UCSD-AML1 (cell line): ENCODE measurements around the gene PEX3.

Experiments
- DNase-seq: peaks from one replicate; lab custom pipeline; 2025; ENCODE audit not compliant: unreplicated experiment; lab: John Stamatoyannopoulos, UW

PEX3 gene

DNA sequence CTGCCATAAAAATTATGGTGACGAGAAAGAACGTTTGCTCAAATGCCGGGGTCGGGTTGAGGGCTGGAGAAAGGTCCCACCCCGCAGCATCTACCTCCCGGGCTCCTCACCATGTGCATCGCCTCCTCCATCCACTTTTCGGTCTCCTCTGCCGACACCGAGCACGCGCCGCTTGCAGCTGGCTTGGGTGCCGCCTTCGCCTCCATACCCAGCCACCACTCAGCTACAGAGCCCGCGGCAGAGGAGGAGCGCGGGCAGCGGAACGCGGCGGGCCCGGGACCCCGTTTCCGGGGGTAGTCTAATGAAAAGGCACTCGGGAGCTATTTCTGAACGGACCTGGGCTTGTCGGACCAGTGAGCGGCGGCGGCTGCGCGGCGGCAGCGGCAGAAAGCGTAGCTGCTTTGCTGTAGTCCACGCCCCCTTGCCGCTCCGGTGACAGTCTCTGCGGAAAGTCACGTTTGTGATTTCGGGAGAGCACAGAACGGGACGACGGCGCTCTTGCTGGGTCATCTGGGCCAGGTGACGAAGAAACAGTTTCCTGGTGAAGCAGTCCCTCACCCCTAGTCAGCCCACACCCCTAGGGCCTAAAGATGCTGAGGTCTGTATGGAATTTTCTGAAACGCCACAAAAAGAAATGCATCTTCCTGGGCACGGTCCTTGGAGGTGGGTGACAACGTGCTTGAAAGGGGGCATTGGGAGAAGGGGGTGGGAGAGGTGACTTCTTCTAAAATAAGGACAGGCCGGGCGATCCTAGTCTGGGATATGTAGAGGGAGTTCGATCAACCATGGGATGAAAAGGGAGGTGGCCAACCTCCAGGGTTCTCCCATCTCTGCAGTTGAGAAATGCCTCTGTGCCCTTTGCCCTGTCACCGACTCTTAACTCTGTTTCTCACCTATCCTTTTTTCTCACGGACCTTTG is at the start of gene PEX3, which contains the start of gene ADAT2:
Gene PEX3, plus strand, starts transcription at position 353 of the 919 bp plus-strand sequence. Its CDS starts 238 bp downstream, at position 591.
Gene ADAT2, minus strand, starts transcription at position 243 of the 919 bp plus-strand sequence. Its CDS starts 37 bp downstream, at position 206.
- DNase-seq = peak; percentile 93

GRCh38 chr6:143401068-143401446 is 49.5 kb upstream of the PEX3 start:
- no peak for DNase-seq

GRCh38 chr6:143401636-143402370 is 48.8 kb upstream of the PEX3 start:
- no peak for DNase-seq

DNA sequence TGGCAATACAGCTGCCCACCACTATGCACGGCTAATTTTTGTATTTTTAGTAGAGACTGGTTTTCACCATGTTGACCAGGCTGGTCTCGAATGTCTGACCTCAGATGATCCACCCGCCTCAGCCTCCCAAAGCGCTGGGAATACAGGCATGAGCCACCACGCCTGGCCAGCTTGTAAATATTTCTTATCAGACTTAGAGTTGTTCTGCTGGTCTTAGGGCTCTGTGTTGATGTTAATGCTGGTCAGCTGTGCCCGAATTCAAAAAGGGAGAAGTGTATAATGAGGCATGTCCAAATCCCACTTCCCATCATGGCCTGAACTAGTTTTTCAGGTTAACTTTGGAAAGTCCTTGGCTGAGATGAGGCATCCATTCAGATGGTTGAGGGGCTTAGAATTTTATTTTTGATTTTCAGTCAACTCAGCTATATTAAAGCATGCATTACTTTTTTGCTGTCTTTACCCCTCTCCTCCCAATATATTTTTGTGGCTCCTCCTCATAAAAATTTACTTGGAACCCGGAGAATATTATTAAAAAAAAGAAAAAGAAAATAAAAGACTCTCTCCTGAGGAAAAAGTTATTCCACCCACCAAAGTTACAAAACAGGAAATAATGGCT is 47.8 kb upstream of the PEX3 start:
- no peak for DNase-seq

DNA sequence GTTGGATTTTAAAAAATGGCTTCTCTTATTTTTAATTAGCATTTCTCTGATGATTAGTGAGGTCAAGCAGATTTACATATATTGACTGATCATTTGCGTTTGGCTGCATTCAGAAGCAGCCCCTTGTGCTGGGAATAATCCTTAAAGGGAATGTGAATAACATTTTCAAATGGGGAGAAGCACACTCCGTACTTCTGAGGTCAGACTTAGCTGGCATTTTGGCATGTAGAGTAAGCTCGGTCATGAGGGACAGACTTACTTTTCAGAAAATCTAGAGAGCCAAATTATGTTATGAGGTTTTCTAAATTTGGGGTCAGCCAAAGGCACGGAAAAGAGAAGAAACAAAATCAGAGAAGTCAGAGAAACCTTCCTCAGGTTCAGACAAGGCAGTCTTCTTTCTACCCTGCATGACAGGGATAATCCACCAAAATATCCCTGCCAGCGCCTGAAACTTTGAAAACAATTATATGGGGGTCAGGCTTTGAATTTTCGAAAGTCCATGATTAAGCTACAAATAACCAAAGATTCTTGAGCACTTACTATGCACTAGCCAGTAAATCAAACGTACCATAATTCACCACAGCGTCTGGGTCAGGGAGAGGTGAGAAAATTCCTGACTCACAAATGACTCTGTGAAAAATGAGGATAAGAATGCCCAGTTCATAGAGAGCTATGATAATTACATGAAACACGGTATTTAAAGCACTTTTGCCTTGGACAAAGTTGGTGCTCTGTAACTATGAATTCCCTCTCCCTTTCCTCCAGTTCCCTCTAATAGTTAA is 45.0 kb upstream of the PEX3 start:
- DNase-seq = no peak

DNA sequence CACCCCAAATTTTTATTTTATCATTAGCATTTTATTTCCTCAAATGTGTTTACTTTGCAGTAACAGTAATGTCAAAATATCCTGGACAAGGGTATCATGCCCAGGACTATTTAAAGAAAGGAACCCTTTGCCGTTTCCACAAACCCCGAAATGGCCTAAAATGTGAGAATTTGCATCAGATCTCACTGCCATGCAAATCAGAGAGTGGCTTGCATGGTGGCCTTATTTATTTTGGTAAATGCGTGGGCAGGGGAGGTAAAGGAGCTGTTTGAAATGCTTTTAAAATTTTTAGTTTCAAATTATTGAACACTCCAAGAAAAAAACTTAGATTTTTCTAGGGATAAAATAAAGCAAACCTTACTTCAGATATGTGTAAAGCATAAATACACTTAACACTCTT is 43.9 kb upstream of the PEX3 start:
- DNase-seq = no peak

GRCh38 chr6:143408151-143408786 is 42.3 kb upstream of the PEX3 start:
- DNase-seq = no peak

DNA sequence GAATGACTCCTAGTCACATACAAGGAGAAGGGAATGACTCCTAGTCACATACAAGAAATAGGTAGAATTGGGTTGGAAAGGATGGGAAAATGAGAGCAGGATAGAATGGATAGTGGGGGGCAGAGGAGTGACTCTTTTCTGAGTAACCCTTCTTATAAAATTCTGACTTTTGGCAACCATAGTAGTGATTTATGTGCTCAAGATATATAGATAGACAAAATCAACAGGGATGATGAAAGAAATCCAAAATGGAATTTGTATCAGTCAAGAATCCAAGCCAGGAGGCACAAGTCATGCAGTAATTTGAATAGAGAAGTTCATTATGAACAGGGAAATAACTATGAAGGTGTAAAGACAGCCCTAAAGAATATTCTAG is 41.8 kb upstream of the PEX3 start:
- DNase-seq = no peak

- no peak for DNase-seq
Observed at GRCh38 chr6:143410859-143411270, 39.7 kb upstream of the PEX3 start.

DNA sequence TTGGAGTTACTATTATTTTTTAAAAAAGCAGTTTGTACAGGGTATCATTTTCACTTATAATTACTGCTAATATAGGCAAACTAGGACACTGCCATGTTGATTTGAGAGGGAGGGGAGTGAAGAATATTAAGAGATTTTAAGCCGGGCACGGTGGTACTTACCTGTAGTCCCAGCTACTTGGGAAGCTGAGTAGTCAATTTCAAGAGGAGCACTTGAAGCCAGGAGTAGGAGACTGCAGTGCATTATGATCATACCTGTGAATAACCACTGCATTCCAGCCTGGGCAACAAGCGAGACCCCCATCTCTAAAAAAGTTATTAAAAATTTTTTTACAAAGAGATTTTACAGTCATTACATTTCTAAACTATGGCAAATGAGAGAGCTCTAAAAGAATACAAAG is 35.8 kb upstream of the PEX3 start:
- no peak for DNase-seq

- DNase-seq = no peak
Observed at GRCh38 chr6:143419526-143419925, 31.1 kb upstream of the PEX3 start.

GRCh38 chr6:143426026-143426425 is 24.6 kb upstream of the PEX3 start:
- no peak for DNase-seq

DNA sequence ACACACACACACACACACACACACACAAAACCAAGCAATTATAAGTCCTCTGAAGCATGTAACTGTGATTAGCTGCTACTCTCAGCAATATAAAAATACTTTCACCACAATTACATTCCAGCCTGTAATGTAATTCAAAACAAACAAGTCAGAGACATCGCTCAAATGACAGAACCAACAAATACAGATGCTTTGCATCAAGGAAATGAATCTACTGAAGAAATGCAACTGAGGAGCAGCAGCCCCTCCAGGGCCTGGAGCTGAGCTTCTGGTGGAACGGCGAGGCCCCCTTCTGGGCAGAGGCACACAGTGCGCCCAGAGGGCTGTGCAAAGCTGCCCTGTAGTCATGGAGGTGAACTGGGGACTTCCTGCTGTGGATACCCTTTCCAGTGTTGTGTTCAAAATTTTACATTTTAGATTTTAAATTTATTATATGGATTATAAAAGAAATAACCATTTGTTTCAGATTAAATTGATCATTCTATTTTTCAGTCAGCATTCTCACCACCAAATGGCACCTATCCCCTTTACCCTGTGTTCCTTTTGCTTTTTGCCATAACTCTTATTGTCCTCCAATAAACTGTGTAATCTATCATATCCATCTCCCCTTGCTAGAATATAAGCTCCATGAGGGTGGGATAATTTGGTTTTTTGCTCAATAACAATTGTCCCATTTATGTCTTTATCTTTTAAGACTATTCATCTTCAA is 23.3 kb upstream of the PEX3 start:
- peak; percentile 69 for DNase-seq

- DNase-seq = no peak
Observed at GRCh38 chr6:143429970-143430369, 20.6 kb upstream of the PEX3 start.

GRCh38 chr6:143431226-143431625 is 19.4 kb upstream of the PEX3 start:
- no peak for DNase-seq

- no peak for DNase-seq
Observed at GRCh38 chr6:143432588-143432987, 18.0 kb upstream of the PEX3 start.

DNA sequence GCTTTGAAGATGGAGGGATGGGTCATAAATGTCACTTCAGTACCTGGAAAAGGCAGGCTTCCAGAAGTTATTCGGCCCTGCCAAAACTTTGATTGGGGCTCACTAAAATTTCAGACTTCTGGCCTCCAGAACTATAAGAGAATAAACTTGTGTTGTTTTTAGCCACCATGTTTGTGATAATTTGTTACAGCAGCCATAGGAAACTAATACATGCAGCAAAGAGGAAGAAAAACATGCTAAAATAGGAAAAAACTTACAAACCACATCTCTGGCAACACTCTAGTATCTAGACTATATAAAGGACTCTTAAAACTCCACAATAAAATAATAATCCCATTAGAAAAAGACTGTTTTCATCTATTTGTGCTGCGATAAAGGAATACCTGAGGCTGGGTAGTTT is 9.6 kb upstream of the PEX3 start:
- no peak for DNase-seq

GRCh38 chr6:143441680-143442545 is 8.7 kb upstream of the PEX3 start:
- no peak for DNase-seq

- no peak for DNase-seq
Observed at GRCh38 chr6:143443096-143443495, 7.5 kb upstream of the PEX3 start.
